HL-60 (cell line): ENCODE results near the gene IPCEF1.

Experiments used
- GABPA ChIP-seq: IDR thresholded peaks from 2 replicates; pipeline ENCODE4 v1.6.1; 2012; ENCODE audit warnings: low read depth
- POLR2AphosphoS5 ChIP-seq: IDR thresholded peaks from 2 replicates; pipeline ENCODE4 v1.6.1; 2012; ENCODE audit warnings: low read depth
- SPI1 ChIP-seq: IDR thresholded peaks from 2 replicates; pipeline ENCODE4 v1.6.1; 2012; ENCODE audit warnings: low read depth, mild to moderate bottlenecking, borderline replicate concordance
- TF ChIP-seq, protein P1 (sequence below): IDR thresholded peaks from one replicate; pipeline ENCODE4 v1.5.1; 2011; ENCODE audit warnings: low read length, control low read depth, inconsistent platforms; ENCODE audit not compliant: insufficient read depth
- TF ChIP-seq, protein P2 (sequence below): IDR thresholded peaks from 2 replicates; pipeline ENCODE4 v1.6.1; 2012; ENCODE audit warnings: low read depth; ENCODE audit not compliant: insufficient replicate concordance

DNA sequence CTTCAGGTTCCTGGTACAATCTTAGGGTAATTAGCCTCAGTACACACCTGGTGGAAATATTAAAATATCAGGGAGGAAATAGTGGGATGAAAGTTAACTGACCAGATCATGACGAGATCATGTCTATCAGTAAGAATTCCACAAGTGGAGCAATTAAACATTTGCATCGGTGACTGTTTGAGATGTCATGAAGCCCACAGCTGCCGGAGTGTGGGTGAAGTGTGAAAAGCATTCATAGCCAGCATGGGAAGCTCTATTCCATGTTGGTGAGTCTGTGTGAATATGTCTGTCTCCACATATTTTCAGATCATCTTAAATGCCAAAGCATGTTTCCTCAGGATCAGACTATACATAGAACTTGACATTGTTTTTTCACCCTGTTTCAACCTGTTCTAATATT, 142.8 kb downstream of the IPCEF1 start:
- TF ChIP-seq, protein P1, sequence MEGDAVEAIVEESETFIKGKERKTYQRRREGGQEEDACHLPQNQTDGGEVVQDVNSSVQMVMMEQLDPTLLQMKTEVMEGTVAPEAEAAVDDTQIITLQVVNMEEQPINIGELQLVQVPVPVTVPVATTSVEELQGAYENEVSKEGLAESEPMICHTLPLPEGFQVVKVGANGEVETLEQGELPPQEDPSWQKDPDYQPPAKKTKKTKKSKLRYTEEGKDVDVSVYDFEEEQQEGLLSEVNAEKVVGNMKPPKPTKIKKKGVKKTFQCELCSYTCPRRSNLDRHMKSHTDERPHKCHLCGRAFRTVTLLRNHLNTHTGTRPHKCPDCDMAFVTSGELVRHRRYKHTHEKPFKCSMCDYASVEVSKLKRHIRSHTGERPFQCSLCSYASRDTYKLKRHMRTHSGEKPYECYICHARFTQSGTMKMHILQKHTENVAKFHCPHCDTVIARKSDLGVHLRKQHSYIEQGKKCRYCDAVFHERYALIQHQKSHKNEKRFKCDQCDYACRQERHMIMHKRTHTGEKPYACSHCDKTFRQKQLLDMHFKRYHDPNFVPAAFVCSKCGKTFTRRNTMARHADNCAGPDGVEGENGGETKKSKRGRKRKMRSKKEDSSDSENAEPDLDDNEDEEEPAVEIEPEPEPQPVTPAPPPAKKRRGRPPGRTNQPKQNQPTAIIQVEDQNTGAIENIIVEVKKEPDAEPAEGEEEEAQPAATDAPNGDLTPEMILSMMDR = no peak
- TF ChIP-seq, protein P2, sequence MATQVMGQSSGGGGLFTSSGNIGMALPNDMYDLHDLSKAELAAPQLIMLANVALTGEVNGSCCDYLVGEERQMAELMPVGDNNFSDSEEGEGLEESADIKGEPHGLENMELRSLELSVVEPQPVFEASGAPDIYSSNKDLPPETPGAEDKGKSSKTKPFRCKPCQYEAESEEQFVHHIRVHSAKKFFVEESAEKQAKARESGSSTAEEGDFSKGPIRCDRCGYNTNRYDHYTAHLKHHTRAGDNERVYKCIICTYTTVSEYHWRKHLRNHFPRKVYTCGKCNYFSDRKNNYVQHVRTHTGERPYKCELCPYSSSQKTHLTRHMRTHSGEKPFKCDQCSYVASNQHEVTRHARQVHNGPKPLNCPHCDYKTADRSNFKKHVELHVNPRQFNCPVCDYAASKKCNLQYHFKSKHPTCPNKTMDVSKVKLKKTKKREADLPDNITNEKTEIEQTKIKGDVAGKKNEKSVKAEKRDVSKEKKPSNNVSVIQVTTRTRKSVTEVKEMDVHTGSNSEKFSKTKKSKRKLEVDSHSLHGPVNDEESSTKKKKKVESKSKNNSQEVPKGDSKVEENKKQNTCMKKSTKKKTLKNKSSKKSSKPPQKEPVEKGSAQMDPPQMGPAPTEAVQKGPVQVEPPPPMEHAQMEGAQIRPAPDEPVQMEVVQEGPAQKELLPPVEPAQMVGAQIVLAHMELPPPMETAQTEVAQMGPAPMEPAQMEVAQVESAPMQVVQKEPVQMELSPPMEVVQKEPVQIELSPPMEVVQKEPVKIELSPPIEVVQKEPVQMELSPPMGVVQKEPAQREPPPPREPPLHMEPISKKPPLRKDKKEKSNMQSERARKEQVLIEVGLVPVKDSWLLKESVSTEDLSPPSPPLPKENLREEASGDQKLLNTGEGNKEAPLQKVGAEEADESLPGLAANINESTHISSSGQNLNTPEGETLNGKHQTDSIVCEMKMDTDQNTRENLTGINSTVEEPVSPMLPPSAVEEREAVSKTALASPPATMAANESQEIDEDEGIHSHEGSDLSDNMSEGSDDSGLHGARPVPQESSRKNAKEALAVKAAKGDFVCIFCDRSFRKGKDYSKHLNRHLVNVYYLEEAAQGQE = no peak
- TF ChIP-seq POLR2AphosphoS5 = no peak
- TF ChIP-seq SPI1 = no peak
- no peak for TF ChIP-seq GABPA
